CD14-positive monocyte (primary cell): Measurements from ENCODE around the gene ANGPTL7. TPM values are rescaled to one million over a fixed set of nuclear protein-coding genes. Genes with fewer than 3 reads are reported as not detected.

Experiments used
- DNase-seq, 3 donors: peaks; one replicate each; pipeline ENCODE4 v3.0.0-alpha.2; 2011 to 2022
- H2AFZ ChIP-seq: 2 replicates; pipeline ENCODE4 v1.6.0; 2012; ENCODE audit warnings: mild to moderate bottlenecking, low read depth, low read length, inconsistent platforms; ENCODE audit not compliant: insufficient read depth, poor library complexity, severe bottlenecking
- H3K27ac ChIP-seq, 2 donors: 1 replicate in 1 of 2; 2 replicates in 1 of 2; pipeline ENCODE4 v1.5.1; 2012 to 2013; ENCODE audit warnings: low read length in 2 of 2, control low read depth in 1 of 2, inconsistent platforms in 1 of 2, low read depth in 1 of 2, mild to moderate bottlenecking in 1 of 2
- H3K27me3 ChIP-seq, 2 donors: one replicate each; pipeline versions ENCODE4 v1.6.0 to v1.6.1; 2011 to 2013; ENCODE audit warnings: low read length in 2 of 2; ENCODE audit not compliant: control insufficient read depth in 2 of 2, insufficient read depth in 2 of 2
- H3K36me3 ChIP-seq, 2 donors: replicated peaks in 1 of 2; 1 replicate in 1 of 2; 2 replicates in 1 of 2; pipeline versions ENCODE4 v1.5.1 to v1.6.1; 2012 to 2013; ENCODE audit warnings: low read length in 2 of 2, control low read depth in 1 of 2, inconsistent platforms in 1 of 2, mild to moderate bottlenecking in 1 of 2; ENCODE audit not compliant: insufficient read depth in 2 of 2, control insufficient read depth in 1 of 2
- H3K4me1 ChIP-seq, 2 donors: 1 replicate in 1 of 2; 2 replicates in 1 of 2; pipeline versions ENCODE4 v1.5.1 to v1.6.1; 2012 to 2013; ENCODE audit warnings: low read length in 2 of 2, control low read depth in 1 of 2, inconsistent platforms in 1 of 2, mild to moderate bottlenecking in 1 of 2, moderate library complexity in 1 of 2; ENCODE audit not compliant: insufficient read depth in 2 of 2, control insufficient read depth in 1 of 2
- H3K4me2 ChIP-seq: replicated peaks from 2 replicates; pipeline ENCODE3; 2012; ENCODE audit warnings: low read length, moderate library complexity, mild to moderate bottlenecking; ENCODE audit not compliant: poor library complexity, severe bottlenecking; ENCODE audit errors: extremely low read depth
- H3K4me3 ChIP-seq, 3 experiments: fragments of 200-600 bp in 1 of 3; sonication (generic) in 1 of 3; replicated peaks in 1 of 3; 1 replicate in 2 of 3; 2 replicates in 1 of 3; pipeline ENCODE4 v1.5.1; 2011 to 2013; ENCODE audit warnings: low read length in 3 of 3, mild to moderate bottlenecking in 3 of 3, control low read depth in 2 of 3, low read depth in 2 of 3, inconsistent platforms in 1 of 3, moderate library complexity in 1 of 3
- H3K79me2 ChIP-seq: 2 replicates; pipeline ENCODE4 v1.6.0; 2012; ENCODE audit warnings: mild to moderate bottlenecking, control low read depth, inconsistent platforms, low read length, moderate library complexity; ENCODE audit not compliant: insufficient read depth
- H3K9ac ChIP-seq: 2 replicates; pipeline ENCODE4 v1.6.0; 2017; ENCODE audit warnings: low read length, mild to moderate bottlenecking; ENCODE audit not compliant: insufficient read depth, poor library complexity, severe bottlenecking
- H3K9me3 ChIP-seq, 2 donors: replicated peaks in 1 of 2; 1 replicate in 1 of 2; 2 replicates in 1 of 2; pipeline versions ENCODE4 v1.5.1 to v1.6.1; 2012 to 2013; ENCODE audit warnings: low read length in 2 of 2, control low read depth in 1 of 2; ENCODE audit not compliant: control insufficient read depth in 1 of 2, insufficient read depth in 1 of 2
- H4K20me1 ChIP-seq: 2 replicates; pipeline ENCODE4 v1.6.0; 2012; ENCODE audit warnings: mild to moderate bottlenecking, low read length, control low read depth, moderate library complexity; ENCODE audit not compliant: insufficient read depth
- H3K27ac Mint-ChIP-seq, 7 donors: one replicate each; pipeline ENCODE4 v1.8.0; 2020; ENCODE audit warnings: mild to moderate bottlenecking in 7 of 7, mixed read lengths in 7 of 7, moderate library complexity in 6 of 7, inconsistent platforms in 2 of 7
- H3K27me3 Mint-ChIP-seq, 3 donors: one replicate each; pipeline ENCODE4 v1.8.0; 2021 to 2022; ENCODE audit warnings: low read depth in 3 of 3, mild to moderate bottlenecking in 3 of 3, mixed read lengths in 3 of 3, moderate library complexity in 3 of 3, inconsistent platforms in 1 of 3
- H3K36me3 Mint-ChIP-seq, 2 donors: one replicate each; pipeline ENCODE4 v1.8.0; 2020; ENCODE audit warnings: mixed read lengths in 2 of 2, inconsistent platforms in 1 of 2, mild to moderate bottlenecking in 1 of 2
- H3K4me1 Mint-ChIP-seq: one replicate; pipeline ENCODE4 v1.8.0; 2020; ENCODE audit warnings: mild to moderate bottlenecking, mixed read lengths
- H3K4me3 Mint-ChIP-seq, 2 donors: one replicate each; pipeline ENCODE4 v1.8.0; 2020; ENCODE audit warnings: mild to moderate bottlenecking in 2 of 2, mixed read lengths in 2 of 2, moderate library complexity in 1 of 2
- H3K9me3 Mint-ChIP-seq, 7 donors: one replicate each; pipeline ENCODE4 v1.8.0; 2020 to 2022; ENCODE audit warnings: mixed read lengths in 7 of 7, mild to moderate bottlenecking in 6 of 7, moderate library complexity in 6 of 7, inconsistent platforms in 2 of 7
- WGBS: methylation state at CpG from one replicate; pipeline ENCODE4 v1.1.5; 2013; ENCODE audit warnings: missing lambda C conversion rate; ENCODE audit not compliant: insufficient coverage; 5-methylcytosine and 5-hydroxymethylcytosine counted together
- intact Hi-C, 2 donors: fragments of 100-400 bp; cut with micrococcal nuclease; formaldehyde crosslinking; loops; one replicate each; pipeline versions ENCODE4 v1.15.0 to v1.15.1; 2023
- polyA plus RNA-seq, 3 donors: library from polyadenylated mRNA; depleted of rRNA in 1 of 3; unstranded in 2 of 3; stranded (reverse) in 1 of 3; fragments of 300-500 nt in 2 of 3; fragments of >200 nt in 1 of 3; fragmentation: Illumina TruSeq in 2 of 3; gene quantifications; 1 replicate in 2 of 3; 2 replicates in 1 of 3; pipeline ENCODE4 v1.2.3, GENCODE V29; 2012 to 2021
- TF ChIP-seq, protein P1 (sequence below): fragments of 200-600 bp; IDR thresholded peaks from one replicate; pipeline ENCODE4 v1.8.0; 2022; ENCODE audit warnings: antibody characterized with exemption, mild to moderate bottlenecking

Gene ANGPTL7
- polyA plus RNA-seq, 3 donors, result not detected

- WGBS, result 96% methylated on average over 3 of the region's 12 CpGs
- no peak overlapping the region for H3K4me3 ChIP-seq
- H4K20me1 ChIP-seq, result no peaks in the 10 kb centered on the region
- TF ChIP-seq, protein P1, sequence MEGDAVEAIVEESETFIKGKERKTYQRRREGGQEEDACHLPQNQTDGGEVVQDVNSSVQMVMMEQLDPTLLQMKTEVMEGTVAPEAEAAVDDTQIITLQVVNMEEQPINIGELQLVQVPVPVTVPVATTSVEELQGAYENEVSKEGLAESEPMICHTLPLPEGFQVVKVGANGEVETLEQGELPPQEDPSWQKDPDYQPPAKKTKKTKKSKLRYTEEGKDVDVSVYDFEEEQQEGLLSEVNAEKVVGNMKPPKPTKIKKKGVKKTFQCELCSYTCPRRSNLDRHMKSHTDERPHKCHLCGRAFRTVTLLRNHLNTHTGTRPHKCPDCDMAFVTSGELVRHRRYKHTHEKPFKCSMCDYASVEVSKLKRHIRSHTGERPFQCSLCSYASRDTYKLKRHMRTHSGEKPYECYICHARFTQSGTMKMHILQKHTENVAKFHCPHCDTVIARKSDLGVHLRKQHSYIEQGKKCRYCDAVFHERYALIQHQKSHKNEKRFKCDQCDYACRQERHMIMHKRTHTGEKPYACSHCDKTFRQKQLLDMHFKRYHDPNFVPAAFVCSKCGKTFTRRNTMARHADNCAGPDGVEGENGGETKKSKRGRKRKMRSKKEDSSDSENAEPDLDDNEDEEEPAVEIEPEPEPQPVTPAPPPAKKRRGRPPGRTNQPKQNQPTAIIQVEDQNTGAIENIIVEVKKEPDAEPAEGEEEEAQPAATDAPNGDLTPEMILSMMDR, result no peak
- no peaks in the 10 kb centered on the region for H3K4me1 ChIP-seq
- H3K27ac Mint-ChIP-seq, result peak overlapping the region in 1 of 7 donors; percentile 17
- intact Hi-C loops, result no loop called here
- H3K4me1 Mint-ChIP-seq, result no peaks in the 10 kb centered on the region
- no peaks in the 10 kb centered on the region for H3K79me2 ChIP-seq
- peaks cover 77 to 91% of the 10 kb centered on the region in 2 donors for H3K36me3 ChIP-seq
- no peaks in the 10 kb centered on the region for H3K9me3 ChIP-seq
- no peaks in the 10 kb centered on the region for H3K27me3 Mint-ChIP-seq
- H3K4me3 Mint-ChIP-seq, result no peak overlapping the region
- H3K4me2 ChIP-seq, result no peak overlapping the region
- no peak overlapping the region for H3K27ac ChIP-seq
- H3K9me3 Mint-ChIP-seq, result no peaks in the 10 kb centered on the region
- DNase-seq, result no peak
- H2AFZ ChIP-seq, result no peak overlapping the region
- peaks cover 71 to 86% of the 10 kb centered on the region in 2 donors for H3K36me3 Mint-ChIP-seq
- H3K27me3 ChIP-seq, result no peaks in the 10 kb centered on the region
- no peak overlapping the region for H3K9ac ChIP-seq
Measured at GRCh38 chr1:11144570-11145256, 44.4 kb upstream of the ANGPTL7 start.

DNA sequence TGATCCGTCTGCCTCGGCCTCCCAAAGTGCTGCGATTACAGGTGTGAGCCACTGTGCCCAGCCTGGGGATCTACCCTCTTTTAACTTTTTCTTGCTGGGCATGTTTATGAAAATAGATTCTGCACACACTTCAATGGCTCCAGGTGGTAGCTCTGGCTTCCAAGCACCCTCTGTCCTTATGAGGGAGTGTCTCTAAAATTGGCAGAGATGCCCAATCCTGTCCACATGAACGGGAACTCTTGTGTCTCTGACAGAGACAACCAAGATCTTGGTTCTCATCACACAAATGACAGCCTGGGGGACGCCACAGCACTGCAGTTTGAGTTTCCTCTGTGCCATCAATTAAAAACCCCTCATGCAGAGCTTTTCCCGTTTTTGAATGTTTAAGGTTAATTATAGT is 43.4 kb upstream of the ANGPTL7 start:
- WGBS, result no CpG with 5 or more reads among the region's 6 CpGs
- Histone ChIP-seq H3K36me3 (peaks cover 76 to 91% of the 10 kb centered on the region in 2 donors), H3K27ac (no peak overlapping the region), H3K4me3 (no peak overlapping the region), H3K4me1 (no peaks in the 10 kb centered on the region), H3K79me2 (no peaks in the 10 kb centered on the region), H3K4me2 (no peak overlapping the region), H2AFZ (no peak overlapping the region), H4K20me1 (no peaks in the 10 kb centered on the region), H3K9ac (no peak overlapping the region), H3K27me3 (no peaks in the 10 kb centered on the region), H3K9me3 (no peaks in the 10 kb centered on the region)
- intact Hi-C loops, result no loop called here
- Mint-ChIP-seq H3K4me3 (no peak overlapping the region), H3K4me1 (no peaks in the 10 kb centered on the region), H3K9me3 (no peaks in the 10 kb centered on the region), H3K36me3 (peaks cover 74 to 83% of the 10 kb centered on the region in 2 donors), H3K27ac (no peak overlapping the region), H3K27me3 (no peaks in the 10 kb centered on the region)
- DNase-seq, result no peak
- TF ChIP-seq, protein P1, result no peak
